ENCODE data around the gene ATXN2L. TPM values are rescaled to one million over a fixed set of nuclear protein-coding genes. Genes with fewer than 3 reads are reported as not detected.

The ATXN2L gene
- total and polyA plus RNA-seq, 3 donors from 2014 or later: 242 to 521 (median 345) TPM

DNA sequence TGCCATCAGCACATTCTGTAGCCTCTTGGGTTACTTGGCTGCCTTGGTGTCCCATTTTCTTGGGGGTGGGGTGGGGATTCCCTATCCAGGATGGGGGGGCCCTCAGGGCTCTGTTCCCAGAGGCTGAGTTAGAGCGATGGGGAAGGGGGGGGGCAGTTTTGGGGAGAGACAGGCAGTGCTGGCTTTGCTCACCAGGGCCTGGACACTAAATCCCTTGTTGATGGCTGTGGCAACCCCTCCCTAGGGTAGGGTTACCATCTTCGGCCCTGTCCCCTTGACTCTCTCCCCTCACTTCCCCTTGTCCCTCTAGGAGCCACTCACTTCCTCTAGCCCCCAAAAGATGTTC is 54.8 kb downstream of the ATXN2L start:
- peaks cover 9% of the 10 kb centered on the region for H3K4me1 ChIP-seq
- H3K4me3 ChIP-seq: no peak overlapping the region
- TF ChIP-seq POLR2A (IDR thresholded peaks at IDR 0.05): no peak
- TF ChIP-seq, protein P1, sequence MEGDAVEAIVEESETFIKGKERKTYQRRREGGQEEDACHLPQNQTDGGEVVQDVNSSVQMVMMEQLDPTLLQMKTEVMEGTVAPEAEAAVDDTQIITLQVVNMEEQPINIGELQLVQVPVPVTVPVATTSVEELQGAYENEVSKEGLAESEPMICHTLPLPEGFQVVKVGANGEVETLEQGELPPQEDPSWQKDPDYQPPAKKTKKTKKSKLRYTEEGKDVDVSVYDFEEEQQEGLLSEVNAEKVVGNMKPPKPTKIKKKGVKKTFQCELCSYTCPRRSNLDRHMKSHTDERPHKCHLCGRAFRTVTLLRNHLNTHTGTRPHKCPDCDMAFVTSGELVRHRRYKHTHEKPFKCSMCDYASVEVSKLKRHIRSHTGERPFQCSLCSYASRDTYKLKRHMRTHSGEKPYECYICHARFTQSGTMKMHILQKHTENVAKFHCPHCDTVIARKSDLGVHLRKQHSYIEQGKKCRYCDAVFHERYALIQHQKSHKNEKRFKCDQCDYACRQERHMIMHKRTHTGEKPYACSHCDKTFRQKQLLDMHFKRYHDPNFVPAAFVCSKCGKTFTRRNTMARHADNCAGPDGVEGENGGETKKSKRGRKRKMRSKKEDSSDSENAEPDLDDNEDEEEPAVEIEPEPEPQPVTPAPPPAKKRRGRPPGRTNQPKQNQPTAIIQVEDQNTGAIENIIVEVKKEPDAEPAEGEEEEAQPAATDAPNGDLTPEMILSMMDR (IDR thresholded peaks at IDR 0.05): no peak
- H3K9me3 ChIP-seq: no peaks in the 10 kb centered on the region
- WGBS, 2 donors: 77 to 88% methylated on average over 1 to 2 of the region's 2 CpGs
- intact Hi-C loops (cut with DNase I; ENCODE audit: low total_unique reads): no loop called here
- no peaks in the 10 kb centered on the region for H3K36me3 ChIP-seq (ENCODE audit: low read depth, missing control alignments)
- H3K27ac ChIP-seq: no peak overlapping the region
- H3K27me3 ChIP-seq: no peaks in the 10 kb centered on the region
- no peak for DNase-seq

GRCh38 chr16:28878083-28878926 is 55.5 kb downstream of the ATXN2L start, which contains the start of gene ATP2A1:
Gene ATP2A1 (plus strand): TSS chr16:28878488. CDS start chr16:28878672, 184 bp downstream.
- no peaks in the 10 kb centered on the region for H3K36me3 ChIP-seq (ENCODE audit: low read depth, missing control alignments)
- intact Hi-C loops (cut with DNase I; ENCODE audit: low total_unique reads): no loop called here
- no peaks in the 10 kb centered on the region for H3K27me3 ChIP-seq
- H3K9me3 ChIP-seq: no peaks in the 10 kb centered on the region
- WGBS, 2 donors: 49 to 66% methylated on average over 21 to 25 of the region's 25 CpGs
- H3K27ac ChIP-seq: no peak within 1 kb of the TSS
- TF ChIP-seq, protein P1 (IDR thresholded peaks at IDR 0.05): no peak
- TF ChIP-seq POLR2A (IDR thresholded peaks at IDR 0.05): no peak
- peaks cover 9% of the 10 kb centered on the region for H3K4me1 ChIP-seq
- H3K4me3 ChIP-seq: peak within 1 kb of the TSS; percentile 56 to 58
- DNase-seq: no peak

GRCh38 chr16:28879261-28879840 is 56.6 kb downstream of the ATXN2L start:
- Histone ChIP-seq H3K4me3 (peak overlapping the region; percentile 56 to 58), H3K4me1 (peaks cover 9% of the 10 kb centered on the region), H3K27me3 (no peaks in the 10 kb centered on the region), H3K9me3 (no peaks in the 10 kb centered on the region), H3K27ac (no peak overlapping the region), H3K36me3 (ENCODE audit: low read depth, missing control alignments) (no peaks in the 10 kb centered on the region)
- DNase-seq: no peak
- intact Hi-C loops (cut with DNase I; ENCODE audit: low total_unique reads): no loop called here
- WGBS, 2 donors: 1 to 4% methylated on average over 18 to 21 of the region's 27 CpGs
- no peak for TF ChIP-seq POLR2A (IDR thresholded peaks at IDR 0.05)
- TF ChIP-seq, protein P1 (IDR thresholded peaks at IDR 0.05): no peak

DNA sequence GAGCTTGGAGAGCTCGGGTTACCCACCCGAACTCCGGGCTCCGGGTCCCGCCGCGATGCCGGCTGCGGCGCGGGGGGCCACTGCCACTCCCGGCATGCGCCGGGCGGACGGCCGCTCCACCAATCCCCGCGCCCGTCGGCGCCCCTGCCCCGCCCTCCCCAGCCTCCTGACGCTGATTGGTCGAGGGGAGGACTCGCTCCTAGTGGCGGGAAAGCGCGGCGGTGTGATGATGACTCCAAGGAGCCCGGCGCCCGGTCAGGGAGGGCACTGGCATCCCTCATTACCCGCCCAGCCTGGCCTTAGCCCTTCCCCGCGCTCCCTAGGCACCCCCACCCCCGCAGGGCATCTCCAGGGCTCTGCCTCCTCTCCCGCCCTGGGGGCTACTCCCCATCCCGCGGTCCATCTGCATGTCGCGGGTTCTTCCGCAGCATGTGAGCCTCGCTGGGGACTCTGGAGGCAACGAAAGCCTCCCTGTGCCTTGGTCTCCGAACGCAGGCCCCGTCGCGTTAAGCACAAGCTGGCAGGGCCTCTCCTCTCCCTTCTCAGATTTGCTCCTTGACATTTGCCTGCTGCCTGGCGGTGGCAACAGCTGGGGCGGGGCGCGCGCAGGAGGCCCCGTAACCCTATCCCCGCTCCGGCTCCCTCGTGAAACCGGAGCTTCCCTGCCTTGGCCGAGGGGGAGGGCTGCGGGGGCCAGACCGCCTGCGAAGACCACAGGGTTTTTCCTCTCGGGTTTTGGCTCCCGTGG is 57.2 kb downstream of the ATXN2L start:
- WGBS, 2 donors: 1 to 2% methylated on average over 31 to 34 of the region's 66 CpGs
- Histone ChIP-seq H3K9me3 (no peaks in the 10 kb centered on the region), H3K36me3 (ENCODE audit: low read depth, missing control alignments) (no peaks in the 10 kb centered on the region), H3K27ac (no peak overlapping the region), H3K4me3 (peak overlapping the region; percentile 56 to 58), H3K4me1 (peaks cover 9% of the 10 kb centered on the region), H3K27me3 (no peaks in the 10 kb centered on the region)
- peak; percentile 90 for DNase-seq
- intact Hi-C loops (cut with DNase I; ENCODE audit: low total_unique reads): no loop called here
- no peak for TF ChIP-seq POLR2A (IDR thresholded peaks at IDR 0.05)
- TF ChIP-seq, protein P1 (IDR thresholded peaks at IDR 0.05): peak in 1 of 3 experiments; percentile 26

All from testis (tissue), 3 donors.